ENCODE data around the gene SLC12A7. TPM values are rescaled to one million over a fixed set of nuclear protein-coding genes. Genes with fewer than 3 reads are reported as not detected.

The SLC12A7 gene
- total RNA-seq, 2 donors from 2014 or later: 27.6 to 138 TPM

DNA sequence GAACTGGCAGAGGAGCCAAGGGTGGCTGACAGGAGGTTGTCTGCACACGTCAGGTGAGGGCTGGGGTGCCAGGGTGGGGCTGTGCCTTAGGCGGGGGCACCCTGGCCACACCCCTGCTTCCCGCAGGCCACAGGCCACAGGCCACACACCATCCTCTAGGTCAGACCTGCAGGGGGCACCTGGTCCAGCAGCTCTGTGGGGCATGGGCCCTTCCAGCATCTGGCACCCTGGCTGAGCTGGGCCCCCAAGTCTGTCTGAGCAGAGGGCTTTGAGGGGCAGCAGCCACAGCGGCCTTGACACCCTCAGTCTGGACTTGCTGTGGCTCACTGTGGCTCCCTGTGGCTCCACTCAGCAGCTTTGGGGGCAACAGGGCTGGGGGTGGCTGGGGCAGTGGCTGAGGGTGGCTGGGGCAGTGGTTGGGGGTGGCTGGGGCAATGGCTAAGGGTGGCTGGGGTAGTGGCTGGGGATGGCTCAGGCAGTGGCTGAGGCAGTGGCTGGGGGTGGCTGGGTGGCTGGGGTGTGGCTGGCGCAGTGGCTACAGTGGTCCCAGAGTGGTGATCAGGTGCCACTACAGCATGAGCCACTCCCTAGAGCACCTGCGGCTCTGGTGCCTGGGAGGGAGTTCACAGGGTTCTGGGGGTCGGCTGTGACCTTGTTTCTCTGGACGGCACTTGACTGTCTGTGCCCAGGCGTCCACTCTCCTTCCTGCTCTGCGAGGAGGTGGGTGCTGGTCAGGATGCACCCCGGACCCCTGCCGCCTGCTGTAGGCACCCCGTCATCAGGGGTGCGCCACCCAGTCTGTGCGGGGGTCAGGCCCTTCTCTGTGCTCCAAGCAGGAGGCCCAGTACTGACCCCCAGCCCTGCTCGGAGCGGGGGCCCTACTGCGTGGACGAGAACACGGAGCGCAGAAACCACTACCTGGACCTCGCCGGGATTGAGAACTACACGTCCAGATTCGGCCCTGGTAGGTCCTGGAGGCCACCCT, 76.2 kb downstream of the SLC12A7 start:
- H3K4me3 ChIP-seq: no peak overlapping the region
- H3K9me3 ChIP-seq: no peaks in the 10 kb centered on the region
- no peak overlapping the region for H3K27ac ChIP-seq
- no peak for DNase-seq (ENCODE audit: low spot score)
- 95% methylated on average over 24 of the region's 25 CpGs for WGBS
- H3K36me3 ChIP-seq: no peaks in the 10 kb centered on the region
- no peaks in the 10 kb centered on the region for H3K4me1 ChIP-seq (replicated peaks)
- intact Hi-C loops (cut with DNase I): no loop called here
- H3K27me3 ChIP-seq (replicated peaks; ENCODE audit: insufficient read depth): no peaks in the 10 kb centered on the region
- TF ChIP-seq POLR2AphosphoS5 (IDR thresholded peaks at IDR 0.05) (no peak), POLR2A (IDR thresholded peaks at IDR 0.05) (no peak)
- TF ChIP-seq, protein P1, sequence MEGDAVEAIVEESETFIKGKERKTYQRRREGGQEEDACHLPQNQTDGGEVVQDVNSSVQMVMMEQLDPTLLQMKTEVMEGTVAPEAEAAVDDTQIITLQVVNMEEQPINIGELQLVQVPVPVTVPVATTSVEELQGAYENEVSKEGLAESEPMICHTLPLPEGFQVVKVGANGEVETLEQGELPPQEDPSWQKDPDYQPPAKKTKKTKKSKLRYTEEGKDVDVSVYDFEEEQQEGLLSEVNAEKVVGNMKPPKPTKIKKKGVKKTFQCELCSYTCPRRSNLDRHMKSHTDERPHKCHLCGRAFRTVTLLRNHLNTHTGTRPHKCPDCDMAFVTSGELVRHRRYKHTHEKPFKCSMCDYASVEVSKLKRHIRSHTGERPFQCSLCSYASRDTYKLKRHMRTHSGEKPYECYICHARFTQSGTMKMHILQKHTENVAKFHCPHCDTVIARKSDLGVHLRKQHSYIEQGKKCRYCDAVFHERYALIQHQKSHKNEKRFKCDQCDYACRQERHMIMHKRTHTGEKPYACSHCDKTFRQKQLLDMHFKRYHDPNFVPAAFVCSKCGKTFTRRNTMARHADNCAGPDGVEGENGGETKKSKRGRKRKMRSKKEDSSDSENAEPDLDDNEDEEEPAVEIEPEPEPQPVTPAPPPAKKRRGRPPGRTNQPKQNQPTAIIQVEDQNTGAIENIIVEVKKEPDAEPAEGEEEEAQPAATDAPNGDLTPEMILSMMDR (IDR thresholded peaks at IDR 0.05): no peak

DNA sequence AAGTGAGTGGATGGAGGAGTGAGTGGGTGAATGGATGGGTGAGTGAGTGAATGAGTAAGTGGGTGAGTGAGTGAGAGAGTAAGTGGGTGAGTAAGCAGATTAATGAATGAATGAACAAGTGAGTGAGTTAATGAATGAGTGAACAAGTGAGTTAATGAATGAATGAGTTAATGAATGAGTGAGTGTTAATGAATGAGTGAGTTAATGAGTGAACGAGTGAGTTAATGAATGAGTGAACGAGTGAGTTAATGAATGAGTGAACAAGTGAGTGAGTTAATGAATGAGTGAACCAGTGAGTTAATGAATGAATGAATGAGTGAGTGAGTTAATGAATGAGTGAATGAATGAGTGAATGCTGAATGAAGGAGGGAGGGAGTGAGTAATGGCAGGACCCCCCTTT, 76.9 kb downstream of the SLC12A7 start:
- 95% methylated on average over 2 of the region's 2 CpGs for WGBS
- H3K27me3 ChIP-seq (replicated peaks; ENCODE audit: insufficient read depth): peaks cover 1% of the 10 kb centered on the region
- H3K4me3 ChIP-seq: no peak overlapping the region
- intact Hi-C loops (cut with DNase I): no loop called here
- H3K4me1 ChIP-seq (replicated peaks): no peaks in the 10 kb centered on the region
- no peak for DNase-seq (ENCODE audit: low spot score)
- H3K27ac ChIP-seq: no peak overlapping the region
- no peaks in the 10 kb centered on the region for H3K36me3 ChIP-seq
- no peaks in the 10 kb centered on the region for H3K9me3 ChIP-seq
- TF ChIP-seq POLR2AphosphoS5 (IDR thresholded peaks at IDR 0.05) (no peak), POLR2A (IDR thresholded peaks at IDR 0.05) (no peak)
- TF ChIP-seq, protein P1 (IDR thresholded peaks at IDR 0.05): no peak

DNA sequence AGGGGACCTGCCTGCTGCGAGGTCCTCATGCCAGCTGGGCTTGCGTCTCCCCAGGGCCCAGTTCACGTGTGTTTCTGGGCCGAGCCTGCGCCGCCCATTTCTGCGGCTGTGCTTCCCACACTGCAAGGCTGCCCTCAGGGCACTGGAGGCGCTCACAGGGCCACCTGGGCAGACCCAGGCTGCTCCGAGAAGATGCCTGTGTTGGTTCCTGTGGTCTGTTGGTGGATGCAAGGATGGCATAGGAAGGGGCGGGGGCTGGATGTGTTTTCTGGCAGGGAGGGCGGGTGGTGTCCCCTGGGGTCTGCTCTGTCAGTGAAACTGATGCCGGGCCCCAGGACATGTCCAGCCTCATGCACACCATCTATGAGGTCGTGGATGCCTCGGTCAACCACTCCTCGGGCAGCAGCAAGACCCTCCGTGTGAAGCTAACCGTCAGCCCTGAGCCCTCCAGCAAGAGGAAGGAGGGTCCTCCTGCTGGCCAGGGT, 77.4 kb downstream of the SLC12A7 start:
- TF ChIP-seq POLR2A (IDR thresholded peaks at IDR 0.05) (no peak), POLR2AphosphoS5 (IDR thresholded peaks at IDR 0.05) (no peak)
- TF ChIP-seq, protein P1 (IDR thresholded peaks at IDR 0.05): no peak
- intact Hi-C loops (cut with DNase I): no loop called here
- H3K27ac ChIP-seq: no peak overlapping the region
- WGBS: 94% methylated on average over 15 of the region's 17 CpGs
- no peak overlapping the region for H3K4me3 ChIP-seq
- no peaks in the 10 kb centered on the region for H3K36me3 ChIP-seq
- H3K4me1 ChIP-seq (replicated peaks): no peaks in the 10 kb centered on the region
- no peak for DNase-seq (ENCODE audit: low spot score)
- peaks cover 4% of the 10 kb centered on the region for H3K27me3 ChIP-seq (replicated peaks; ENCODE audit: insufficient read depth)
- no peaks in the 10 kb centered on the region for H3K9me3 ChIP-seq

DNA sequence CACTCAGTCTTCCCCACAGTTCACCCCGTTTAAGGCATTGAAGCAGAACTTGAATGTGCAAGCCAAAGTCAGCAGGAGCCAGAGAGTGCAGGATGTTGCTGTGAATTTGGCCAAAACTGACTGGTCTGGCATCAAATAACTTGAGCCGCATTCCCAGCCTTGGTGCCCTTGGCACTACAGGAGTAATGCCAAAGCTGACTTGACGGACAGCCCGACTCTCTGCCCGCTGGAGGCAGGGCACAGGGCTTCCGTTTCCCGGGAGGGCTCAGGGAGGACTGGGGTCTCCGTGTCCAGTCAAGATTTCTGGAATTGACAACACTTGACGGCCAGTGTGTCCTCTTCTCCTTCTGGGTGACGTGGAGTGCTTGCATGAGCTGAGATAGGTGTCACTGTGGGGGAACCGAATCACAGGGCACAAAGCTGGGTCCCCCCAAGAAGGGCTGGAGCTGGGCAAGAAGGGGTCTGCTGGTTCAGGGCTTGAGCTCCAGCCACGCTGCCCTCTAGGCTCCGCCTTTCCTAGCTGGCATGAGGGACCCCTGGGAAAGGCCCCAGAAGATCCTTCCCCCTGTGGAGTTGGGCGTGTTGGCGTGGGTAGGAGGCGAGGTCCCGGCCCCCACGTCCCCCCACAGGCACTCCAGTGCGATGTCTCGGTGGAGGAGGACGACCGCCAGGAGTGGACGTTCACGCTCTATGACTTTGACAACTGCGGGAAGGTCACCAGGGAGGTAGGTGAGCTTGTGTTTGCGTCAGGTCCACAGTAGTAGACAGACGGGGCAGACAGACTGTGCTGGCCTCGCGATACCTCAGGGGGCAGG, 78.0 kb downstream of the SLC12A7 start:
- TF ChIP-seq POLR2AphosphoS5 (IDR thresholded peaks at IDR 0.05) (no peak), POLR2A (IDR thresholded peaks at IDR 0.05) (no peak)
- TF ChIP-seq, protein P1 (IDR thresholded peaks at IDR 0.05): no peak
- intact Hi-C loops (cut with DNase I): no loop called here

More for the DNA sequence above, 78.0 kb downstream of the SLC12A7 start:
- Histone ChIP-seq H3K4me3 (no peak overlapping the region), H3K27ac (no peak overlapping the region), H3K4me1 (replicated peaks) (no peaks in the 10 kb centered on the region), H3K36me3 (no peaks in the 10 kb centered on the region), H3K9me3 (no peaks in the 10 kb centered on the region), H3K27me3 (replicated peaks; ENCODE audit: insufficient read depth) (peaks cover 4% of the 10 kb centered on the region)
- DNase-seq (ENCODE audit: low spot score): no peak
- 91% methylated on average over 29 of the region's 29 CpGs for WGBS
